Gastroesophageal sphincter (tissue), 3 donors: ENCODE measurements around the gene CTNNA2.

ENCODE experiments used
- CTCF ChIP-seq, 4 experiments: fragments of 200-600 bp in 2 of 4; fragments of 450-650 bp in 2 of 4; sonication (generic) in 1 of 4; IDR thresholded peaks; one replicate each; pipeline ENCODE4 v1.5.1; 2017 to 2019; ENCODE audit warnings: antibody characterized with exemption in 4 of 4, mild to moderate bottlenecking in 2 of 4, moderate library complexity in 2 of 4
- POLR2A ChIP-seq, 2 donors: fragments of 450-650 bp; IDR thresholded peaks; one replicate each; pipeline ENCODE4 v1.6.1; 2017; ENCODE audit warnings: antibody characterized with exemption in 2 of 2, mild to moderate bottlenecking in 2 of 2, moderate library complexity in 1 of 2

GRCh38 chr2:79857888-79858287 lies 345.0 kb downstream of the CTNNA2 start:
- TF ChIP-seq CTCF (IDR thresholded peaks at IDR 0.05) = no peak
- TF ChIP-seq POLR2A (IDR thresholded peaks at IDR 0.05) = no peak
